IMR-90 (cell line): ENCODE results near the gene ERICH2. TPM values are rescaled to one million over a fixed set of nuclear protein-coding genes. Genes with fewer than 3 reads are reported as not detected.

Source experiments
- ATAC-seq: fragments of 200-7000 bp; cut with Tn5 transposase; 2 replicates; pipeline ENCODE4 v1.9.1; 2020; ENCODE audit warnings: low read depth, mild to moderate bottlenecking, moderate library complexity
- BruUV-seq: library from RNA; stranded (reverse); fragments of 400-500 nt; replicated peaks from 2 replicates; lab custom pipeline; 2021; lab: Mats Ljungman, UMichigan
- CTCF ChIA-PET: fragments of 300-600 bp; formaldehyde crosslinking; extraction: SDS; loops from one replicate; lab custom pipeline; 2021; ENCODE audit warnings: antibody characterized with exemption; lab: Yijun Ruan, JAX
- POLR2A ChIA-PET: fragments of 300-600 bp; sonication (Branson Sonifier 250); formaldehyde crosslinking; loops from one replicate; lab custom pipeline; 2022; ENCODE audit warnings: antibody characterized with exemption; ENCODE audit not compliant: unreplicated experiment; lab: Charles Lee
- DNase-seq: peaks from one replicate; pipeline ENCODE4 v3.0.0; 2013
- H2AFZ ChIP-seq: replicated peaks from 2 replicates; pipeline ENCODE3; 2013; ENCODE audit warnings: low read length, mild to moderate bottlenecking; ENCODE audit not compliant: poor library complexity
- H2AK5ac ChIP-seq: 2 replicates; pipeline ENCODE4 v1.6.1; 2013; ENCODE audit warnings: low read depth, low read length, inconsistent platforms
- H2AK9ac ChIP-seq: replicated peaks from 2 replicates; pipeline ENCODE3; 2013; ENCODE audit warnings: mild to moderate bottlenecking, low read depth, low read length, moderate library complexity; ENCODE audit not compliant: poor library complexity
- H2BK120ac ChIP-seq: 2 replicates; pipeline ENCODE4 v1.6.1; 2013; ENCODE audit warnings: low read depth, low read length, inconsistent platforms
- H2BK15ac ChIP-seq: 3 replicates; pipeline ENCODE4 v1.6.1; 2013; ENCODE audit warnings: low read depth, low read length, inconsistent platforms
- H2BK20ac ChIP-seq: 2 replicates; pipeline ENCODE4 v1.6.1; 2013; ENCODE audit warnings: low read depth, mild to moderate bottlenecking, inconsistent platforms, low read length, moderate library complexity
- H2BK5ac ChIP-seq: 2 replicates; pipeline ENCODE4 v1.6.1; 2013; ENCODE audit warnings: mild to moderate bottlenecking, low read depth, low read length, inconsistent platforms; ENCODE audit not compliant: poor library complexity, severe bottlenecking
- H3K14ac ChIP-seq: replicated peaks from 2 replicates; pipeline ENCODE4 v1.6.1; 2013; ENCODE audit warnings: low read depth, low read length, inconsistent platforms
- H3K18ac ChIP-seq: 2 replicates; pipeline ENCODE4 v1.6.1; 2013; ENCODE audit warnings: low read depth, low read length, control low read depth
- H3K23ac ChIP-seq: 2 replicates; pipeline ENCODE4 v1.6.1; 2013; ENCODE audit warnings: low read depth, low read length, inconsistent platforms
- H3K27ac ChIP-seq: 2 replicates; pipeline ENCODE4 v1.5.1; 2013; ENCODE audit warnings: mild to moderate bottlenecking, control low read depth, low read length; ENCODE audit not compliant: insufficient read depth
- H3K27me3 ChIP-seq: 2 replicates; pipeline ENCODE4 v1.6.1; 2013; ENCODE audit warnings: low read length; ENCODE audit not compliant: control insufficient read depth, insufficient read depth
- H3K36me3 ChIP-seq: 2 replicates; pipeline ENCODE4 v1.6.1; 2013; ENCODE audit warnings: low read length, mixed read lengths; ENCODE audit not compliant: control insufficient read depth, insufficient read depth
- H3K4ac ChIP-seq: 2 replicates; pipeline ENCODE4 v1.6.1; 2013; ENCODE audit warnings: low read depth, low read length, inconsistent platforms
- H3K4me1 ChIP-seq: 2 replicates; pipeline ENCODE4 v1.6.1; 2013; ENCODE audit warnings: low read length, mixed read lengths; ENCODE audit not compliant: control insufficient read depth, insufficient read depth
- H3K4me2 ChIP-seq: 2 replicates; pipeline ENCODE4 v1.6.1; 2013; ENCODE audit warnings: low read depth, mild to moderate bottlenecking, control low read depth, low read length, moderate library complexity
- H3K4me3 ChIP-seq: 2 replicates; pipeline ENCODE4 v1.5.1; 2013; ENCODE audit warnings: low read depth, mild to moderate bottlenecking, control low read depth, low read length, moderate library complexity; ENCODE audit not compliant: insufficient read depth
- H3K56ac ChIP-seq: 2 replicates; pipeline ENCODE4 v1.6.1; 2013; ENCODE audit warnings: low read length, inconsistent platforms; ENCODE audit not compliant: insufficient read depth; ENCODE audit errors: extremely low read depth
- H3K79me1 ChIP-seq, 2 experiments: 2 replicates each; pipeline ENCODE4 v1.6.1; 2013; ENCODE audit warnings: low read length in 2 of 2, inconsistent platforms in 1 of 2, low read depth in 1 of 2
- H3K9ac ChIP-seq: 2 replicates; pipeline ENCODE4 v1.6.1; 2013; ENCODE audit warnings: low read depth, low read length, control low read depth
- H3K9me1 ChIP-seq: 2 replicates; pipeline ENCODE4 v1.6.1; 2013; ENCODE audit warnings: low read length, inconsistent platforms; ENCODE audit not compliant: insufficient read depth
- H3K9me3 ChIP-seq: 2 replicates; pipeline ENCODE4 v1.6.1; 2013; ENCODE audit warnings: low read length; ENCODE audit not compliant: control insufficient read depth, insufficient read depth
- H4K20me1 ChIP-seq: 2 replicates; pipeline ENCODE4 v1.6.1; 2013; ENCODE audit warnings: low read length, inconsistent platforms; ENCODE audit not compliant: insufficient read depth
- H4K5ac ChIP-seq: 2 replicates; pipeline ENCODE4 v1.6.1; 2013; ENCODE audit warnings: mild to moderate bottlenecking, low read depth, low read length, control low read depth
- H4K8ac ChIP-seq, 2 experiments: 2 replicates each; pipeline ENCODE4 v1.6.1; 2013; ENCODE audit warnings: low read depth in 2 of 2, low read length in 2 of 2, control low read depth in 1 of 2, inconsistent platforms in 1 of 2
- H4K91ac ChIP-seq: 2 replicates; pipeline ENCODE4 v1.6.1; 2013; ENCODE audit warnings: low read depth, low read length, inconsistent platforms; ENCODE audit not compliant: insufficient read depth
- FOS ChIP-seq: fragments of 150-350 bp; IDR thresholded peaks from 2 replicates; pipeline ENCODE4 v1.6.1; 2016; ENCODE audit warnings: low read depth, low read length
- MXI1 ChIP-seq: IDR thresholded peaks from 2 replicates; pipeline ENCODE4 v1.6.1; 2012; ENCODE audit warnings: low read depth, mild to moderate bottlenecking, low read length, moderate library complexity, borderline replicate concordance
- RAD21 ChIP-seq: IDR thresholded peaks from 2 replicates; pipeline ENCODE4 v1.6.1; 2012; ENCODE audit warnings: low read length, improper control_type of control experiment
- WGBS, 2 experiments: methylation state at CpG; one replicate each; pipeline versions ENCODE4 v1.1.5 to v1.1.7; 2013; ENCODE audit warnings: missing lambda C conversion rate in 2 of 2; ENCODE audit not compliant: insufficient read length in 1 of 2; ENCODE audit errors: extremely low coverage in 2 of 2; 5-methylcytosine and 5-hydroxymethylcytosine counted together
- dilution Hi-C: fragments of 300-500 bp; cut with HindIII; formaldehyde crosslinking; loops from one replicate; pipeline ENCODE4 v1.14.3; 2018; ENCODE audit warnings: low sequenced_read_pairs; ENCODE audit not compliant: unreplicated experiment
- in situ Hi-C: fragments of 300-500 bp; cut with MboI; formaldehyde crosslinking; loops from 3 replicates; pipeline ENCODE4 v1.14.3; 2019; ENCODE audit warnings: low sequenced_read_pairs, inconsistent platforms, mixed read lengths
- intact Hi-C: fragments of 100-400 bp; cut with micrococcal nuclease; formaldehyde crosslinking; loops from 2 replicates; pipeline ENCODE4 v1.10.0; 2022
- polyA plus RNA-seq, 3 experiments: library from polyadenylated mRNA; depleted of rRNA; stranded (reverse); fragments of >200 nt; gene quantifications; 2 replicates each; pipeline ENCODE4 v1.2.3, GENCODE V29; 2012; ENCODE audit warnings: low replicate concordance in 1 of 3
- total RNA-seq: library from RNA; depleted of rRNA; stranded (reverse); fragments of >200 nt; gene quantifications from 2 replicates; pipeline ENCODE4 v1.2.3, GENCODE V29; 2012

Gene ERICH2
- total and polyA plus RNA-seq, 2 of the 4 experiments (the other 2 are of a cell fraction): not detected

- no peak overlapping the region for H4K91ac ChIP-seq
- no peak overlapping the region for H3K4me2 ChIP-seq
- no peak overlapping the region for H2BK20ac ChIP-seq
- H3K14ac ChIP-seq: no peak overlapping the region
- H4K8ac ChIP-seq: no peak overlapping the region
- no TSS peak for BruUV-seq
- H3K4me1 ChIP-seq: no peaks in the 10 kb centered on the region
- in situ Hi-C loops (no loop called here), intact Hi-C loops (no loop called here), dilution Hi-C loops (no loop called here)
- ChIA-PET POLR2A (no interaction called here), CTCF (no interaction called here)
- no peaks in the 10 kb centered on the region for H3K36me3 ChIP-seq
- no peak overlapping the region for H2AK5ac ChIP-seq
- no peak overlapping the region for H3K23ac ChIP-seq
- H3K18ac ChIP-seq: no peak overlapping the region
- H3K27ac ChIP-seq: no peak overlapping the region
- H4K20me1 ChIP-seq: no peaks in the 10 kb centered on the region
- no peak overlapping the region for H3K4me3 ChIP-seq
- no peak overlapping the region for H2BK15ac ChIP-seq
- no peak overlapping the region for H3K56ac ChIP-seq
- H3K9ac ChIP-seq: no peak overlapping the region
- no peak for TF ChIP-seq MXI1
- no peak for TF ChIP-seq FOS
- TF ChIP-seq RAD21: no peak
- H2BK5ac ChIP-seq: no peak overlapping the region
- H3K9me3 ChIP-seq: no peaks in the 10 kb centered on the region
- H3K4ac ChIP-seq: no peak overlapping the region
- ATAC-seq: no peak
- H2AFZ ChIP-seq: no peak overlapping the region
- H4K5ac ChIP-seq: no peak overlapping the region
- peak; percentile 8 for DNase-seq
- no peaks in the 10 kb centered on the region for H3K27me3 ChIP-seq
- H3K9me1 ChIP-seq: no peaks in the 10 kb centered on the region
- H3K79me1 ChIP-seq: no peaks in the 10 kb centered on the region
- H2BK120ac ChIP-seq: no peak overlapping the region
- WGBS, 2 experiments: 71% methylated on average over 1 of the region's 4 CpGs; no CpG with 5 or more reads in 1 of the 2 experiments
- H2AK9ac ChIP-seq: no peak overlapping the region
Observed at GRCh38 chr2:170737821-170738220, 32.4 kb upstream of the ERICH2 start.
